AG10803 (cell line): ENCODE data around the gene CDH4.

Source experiments
- DNase-seq: peaks from one replicate; pipeline ENCODE4 v3.0.0; 2010; ENCODE audit warnings: low read depth
- H3K4me3 ChIP-seq: 2 replicates; pipeline ENCODE4 v1.5.1; 2011; ENCODE audit warnings: mild to moderate bottlenecking, low read length, control low read depth
- TF ChIP-seq, protein P1 (sequence below): conservative IDR thresholded peaks from 2 replicates; pipeline ENCODE4 v1.5.1; 2011; ENCODE audit warnings: mild to moderate bottlenecking, low read length, control low read depth, inconsistent platforms

Gene CDH4

DNA sequence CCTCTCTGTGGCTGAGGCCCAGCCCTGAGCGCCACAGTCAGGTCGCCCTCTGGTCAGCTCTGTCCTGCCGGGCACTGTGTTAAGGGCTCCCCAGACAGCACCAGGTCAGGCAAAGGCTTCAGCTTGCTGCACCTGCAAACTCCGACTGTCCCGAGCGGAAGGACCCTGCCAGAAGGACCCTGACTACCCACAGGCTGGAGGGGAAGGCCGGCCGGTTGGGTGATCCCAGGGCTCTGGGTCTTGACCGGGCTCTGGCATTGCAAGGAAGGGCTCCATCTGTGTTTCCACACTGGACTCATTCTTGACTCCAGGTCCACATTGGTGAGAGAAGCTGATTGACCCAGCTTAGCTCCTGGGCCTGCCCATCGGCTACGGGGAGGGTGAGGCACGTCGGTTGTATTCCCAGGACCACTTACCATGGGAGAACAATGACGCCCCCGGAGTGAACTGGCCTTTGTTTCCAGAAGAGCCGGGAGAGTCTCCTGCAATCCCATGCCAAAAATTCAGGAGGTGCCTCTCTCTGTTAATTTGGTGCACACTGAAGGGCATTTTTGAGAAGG lies 583.8 kb downstream of the CDH4 start:
- H3K4me3 ChIP-seq: no peak overlapping the region
- no peak for DNase-seq
- TF ChIP-seq, protein P1, sequence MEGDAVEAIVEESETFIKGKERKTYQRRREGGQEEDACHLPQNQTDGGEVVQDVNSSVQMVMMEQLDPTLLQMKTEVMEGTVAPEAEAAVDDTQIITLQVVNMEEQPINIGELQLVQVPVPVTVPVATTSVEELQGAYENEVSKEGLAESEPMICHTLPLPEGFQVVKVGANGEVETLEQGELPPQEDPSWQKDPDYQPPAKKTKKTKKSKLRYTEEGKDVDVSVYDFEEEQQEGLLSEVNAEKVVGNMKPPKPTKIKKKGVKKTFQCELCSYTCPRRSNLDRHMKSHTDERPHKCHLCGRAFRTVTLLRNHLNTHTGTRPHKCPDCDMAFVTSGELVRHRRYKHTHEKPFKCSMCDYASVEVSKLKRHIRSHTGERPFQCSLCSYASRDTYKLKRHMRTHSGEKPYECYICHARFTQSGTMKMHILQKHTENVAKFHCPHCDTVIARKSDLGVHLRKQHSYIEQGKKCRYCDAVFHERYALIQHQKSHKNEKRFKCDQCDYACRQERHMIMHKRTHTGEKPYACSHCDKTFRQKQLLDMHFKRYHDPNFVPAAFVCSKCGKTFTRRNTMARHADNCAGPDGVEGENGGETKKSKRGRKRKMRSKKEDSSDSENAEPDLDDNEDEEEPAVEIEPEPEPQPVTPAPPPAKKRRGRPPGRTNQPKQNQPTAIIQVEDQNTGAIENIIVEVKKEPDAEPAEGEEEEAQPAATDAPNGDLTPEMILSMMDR: no peak

DNA sequence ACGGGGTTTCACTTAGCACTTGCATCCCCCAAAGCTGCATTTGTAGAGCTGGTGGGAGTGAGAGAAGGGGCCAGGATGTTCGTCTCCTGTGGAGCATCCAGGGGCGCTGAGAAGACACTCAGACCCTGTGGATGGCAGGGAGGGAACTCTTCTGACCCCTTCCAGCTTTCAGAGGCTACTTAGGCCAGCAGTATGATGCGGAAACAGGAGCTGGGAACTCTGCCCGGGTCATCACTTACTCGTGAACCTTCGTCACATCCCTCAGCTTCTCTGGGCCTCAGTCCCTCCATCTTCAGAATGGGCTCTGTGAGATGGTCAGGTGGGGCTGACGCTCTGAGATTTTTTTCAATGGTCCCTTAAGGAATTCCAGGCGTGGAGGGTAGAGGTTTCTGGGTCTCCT lies 585.1 kb downstream of the CDH4 start:
- no peak for DNase-seq
- TF ChIP-seq, protein P1: no peak

DNA sequence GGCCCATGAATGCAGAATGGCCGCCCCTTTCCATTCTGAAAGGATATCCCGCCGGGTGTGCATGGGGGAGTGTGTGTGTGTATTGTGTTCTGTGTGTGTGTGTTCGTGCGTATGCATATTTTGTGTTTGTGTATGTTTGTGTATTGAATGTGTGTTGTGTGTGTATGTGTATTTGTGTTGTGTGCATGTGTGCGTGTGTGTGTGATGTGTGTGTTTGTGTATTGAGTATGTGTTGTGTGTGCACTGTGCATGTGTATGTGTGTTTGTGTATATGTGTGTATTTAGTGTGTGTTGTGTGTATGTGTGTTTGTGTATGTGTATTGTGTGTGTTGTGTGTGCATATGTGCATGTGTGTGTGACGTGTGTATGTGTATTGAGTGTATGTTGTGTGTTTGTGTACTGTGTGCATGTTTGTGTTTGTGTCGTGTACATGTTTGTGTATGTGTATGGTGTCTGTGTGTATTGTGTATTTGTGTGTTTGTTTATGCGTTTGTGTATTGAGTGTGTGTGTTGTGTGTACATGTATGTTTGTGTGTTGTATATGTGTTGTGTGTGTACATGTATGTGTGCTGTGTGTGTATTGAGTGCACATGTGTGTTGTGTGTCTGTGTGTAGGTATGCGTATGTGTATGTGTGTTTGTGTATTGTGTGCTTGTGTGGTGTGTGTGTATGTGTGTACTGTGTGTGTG lies 587.3 kb downstream of the CDH4 start:
- TF ChIP-seq, protein P1: no peak
- no peak overlapping the region for H3K4me3 ChIP-seq
- no peak for DNase-seq

More for the DNA sequence above, 585.1 kb downstream of the CDH4 start:
- no peak overlapping the region for H3K4me3 ChIP-seq

DNA sequence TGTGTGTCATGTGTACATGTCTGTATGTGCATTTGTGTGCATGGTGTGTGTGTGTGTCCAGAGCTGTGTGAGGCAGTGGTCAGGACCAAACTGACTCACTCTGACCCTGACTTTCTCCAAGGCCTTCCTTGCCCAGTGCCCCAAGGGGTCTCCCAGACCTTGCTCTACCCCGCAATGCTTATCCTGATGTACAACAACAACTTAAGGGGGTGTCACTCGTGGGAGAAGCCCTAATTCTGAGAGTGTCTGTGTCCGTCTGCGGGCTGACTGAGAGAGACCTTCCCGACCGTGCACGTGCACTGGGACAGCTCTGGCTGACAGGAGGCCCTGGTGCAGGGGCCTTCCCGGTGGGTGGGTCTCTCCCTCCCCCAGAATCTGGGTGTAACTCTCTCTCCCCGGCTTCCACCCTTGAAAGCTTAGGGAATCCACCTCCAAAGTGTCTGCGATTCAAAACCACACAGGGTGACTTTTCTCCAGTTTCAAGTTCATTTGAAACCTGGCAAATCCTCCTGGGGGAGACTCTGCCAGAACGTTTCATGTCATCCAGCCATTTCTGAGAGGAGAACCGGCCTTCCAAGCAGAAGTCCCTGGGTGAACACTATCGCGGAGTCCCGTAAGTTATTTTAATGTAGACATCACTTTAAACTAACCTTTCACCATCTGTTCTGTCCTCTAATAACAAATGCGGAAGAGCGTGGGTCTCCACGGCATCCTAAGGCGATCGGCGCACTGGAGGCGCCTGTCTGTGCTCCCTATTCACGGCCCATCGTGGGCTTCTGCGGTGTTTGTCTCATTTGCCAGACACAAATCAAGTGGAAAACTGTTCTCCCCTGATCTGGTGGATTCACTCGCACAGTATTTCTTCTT lies 588.1 kb downstream of the CDH4 start:
- no peak for DNase-seq
- H3K4me3 ChIP-seq: no peak overlapping the region
- TF ChIP-seq, protein P1: no peak

DNA sequence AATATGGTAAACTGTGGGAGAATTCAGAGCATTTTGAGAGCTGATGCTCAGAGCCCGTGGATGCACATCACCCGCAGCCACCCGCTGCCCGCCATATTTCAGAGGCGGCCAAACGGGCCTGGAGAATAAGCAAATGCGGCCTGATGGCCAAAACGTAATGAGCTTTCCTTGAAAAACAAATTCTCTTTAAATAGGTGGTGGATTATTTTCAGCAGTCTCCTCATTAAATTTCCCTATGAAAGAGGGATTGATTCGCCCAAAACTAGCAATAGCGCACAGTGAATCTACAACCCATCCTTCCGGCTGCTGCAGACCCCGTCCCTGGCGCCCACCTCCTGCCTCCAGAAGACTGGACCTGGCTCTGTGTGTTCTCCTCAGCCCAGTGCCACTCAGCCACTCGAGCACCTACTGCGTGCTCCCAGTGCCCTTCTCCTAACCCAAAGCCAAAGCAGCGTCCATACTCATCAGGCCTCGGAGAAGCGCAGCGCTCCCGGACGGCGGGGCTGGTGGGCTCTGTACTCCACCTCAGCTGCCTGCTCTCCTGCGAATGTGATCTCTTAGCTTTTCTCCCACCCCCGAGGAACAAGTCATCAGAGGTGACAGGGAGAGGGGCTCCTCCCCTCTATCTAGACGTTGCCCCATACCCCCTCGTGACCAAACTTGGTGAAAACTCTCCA lies 588.9 kb downstream of the CDH4 start:
- no peak overlapping the region for H3K4me3 ChIP-seq
- DNase-seq: no peak
- TF ChIP-seq, protein P1: no peak

DNA sequence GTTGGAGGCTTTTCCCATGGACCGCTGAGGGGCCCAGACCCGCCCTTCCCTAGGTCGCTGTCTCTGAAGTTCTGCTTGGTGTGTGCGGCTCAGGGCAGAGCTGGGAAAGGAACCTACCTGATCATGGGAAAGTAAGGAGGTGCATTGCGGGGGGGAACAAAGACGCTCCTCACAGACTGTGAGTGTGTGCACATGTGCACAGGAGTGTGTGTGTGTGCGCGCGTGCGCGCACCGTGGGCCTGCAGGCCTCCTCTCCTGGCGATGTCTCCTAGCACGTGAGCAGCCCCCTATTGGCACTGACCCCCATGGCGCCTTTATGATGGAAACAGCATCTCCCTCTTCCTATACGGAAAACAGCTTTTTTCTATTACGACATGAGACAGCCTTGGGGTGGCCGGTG lies 589.5 kb downstream of the CDH4 start:
- TF ChIP-seq, protein P1: no peak
- DNase-seq: no peak
- no peak overlapping the region for H3K4me3 ChIP-seq
